ENCODE measurements around the gene CYLC2.

The CYLC2 gene

GRCh38 chr9:102995033-102995432 is at the start of gene CYLC2:
Gene CYLC2 (plus strand): TSS chr9:102995333. CDS start chr9:102995381, 48 bp downstream.
- FAIRE-seq (no peak), DNase-seq (ENCODE audit: low spot score) (no peak)

GRCh38 chr9:102950346-102950745 is 44.8 kb upstream of the CYLC2 start:
- FAIRE-seq: no peak

GRCh38 chr9:102966999-102967398 is 28.1 kb upstream of the CYLC2 start:
- FAIRE-seq (no peak), DNase-seq (ENCODE audit: low spot score) (no peak)

More at GRCh38 chr9:102950346-102950745, 44.8 kb upstream of the CYLC2 start:
- no peak for DNase-seq (ENCODE audit: low spot score)

DNA sequence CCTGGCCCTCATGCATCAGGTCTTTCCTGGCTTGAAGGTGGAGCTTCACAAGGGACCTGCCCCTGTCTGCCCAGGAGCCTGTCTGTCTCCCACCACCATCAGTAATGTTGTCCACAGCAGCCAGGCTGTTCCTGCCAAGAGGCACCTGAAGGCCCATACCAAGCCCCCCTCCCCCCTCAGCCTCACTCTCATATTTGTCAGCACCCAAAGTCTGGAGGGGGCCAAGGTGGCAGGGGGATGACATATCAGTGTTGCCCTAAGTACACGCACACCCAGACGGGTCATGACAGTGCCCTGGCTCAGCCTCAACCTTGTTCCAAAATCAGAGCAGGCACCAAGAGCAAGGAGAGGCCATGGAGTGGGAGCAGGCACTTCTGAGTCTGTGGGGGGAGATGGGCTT is 27.2 kb upstream of the CYLC2 start:
- DNase-seq (ENCODE audit: low spot score) (no peak), FAIRE-seq (no peak)

- no peak for DNase-seq (ENCODE audit: low spot score)
- no peak for FAIRE-seq
Measured at GRCh38 chr9:102972780-102973179, 22.4 kb upstream of the CYLC2 start.

- DNase-seq (ENCODE audit: low spot score) (no peak), FAIRE-seq (no peak)
Measured at GRCh38 chr9:102974530-102974929, 20.6 kb upstream of the CYLC2 start.

GRCh38 chr9:102975251-102975650 is 19.9 kb upstream of the CYLC2 start:
- FAIRE-seq (no peak), DNase-seq (ENCODE audit: low spot score) (no peak)

DNA sequence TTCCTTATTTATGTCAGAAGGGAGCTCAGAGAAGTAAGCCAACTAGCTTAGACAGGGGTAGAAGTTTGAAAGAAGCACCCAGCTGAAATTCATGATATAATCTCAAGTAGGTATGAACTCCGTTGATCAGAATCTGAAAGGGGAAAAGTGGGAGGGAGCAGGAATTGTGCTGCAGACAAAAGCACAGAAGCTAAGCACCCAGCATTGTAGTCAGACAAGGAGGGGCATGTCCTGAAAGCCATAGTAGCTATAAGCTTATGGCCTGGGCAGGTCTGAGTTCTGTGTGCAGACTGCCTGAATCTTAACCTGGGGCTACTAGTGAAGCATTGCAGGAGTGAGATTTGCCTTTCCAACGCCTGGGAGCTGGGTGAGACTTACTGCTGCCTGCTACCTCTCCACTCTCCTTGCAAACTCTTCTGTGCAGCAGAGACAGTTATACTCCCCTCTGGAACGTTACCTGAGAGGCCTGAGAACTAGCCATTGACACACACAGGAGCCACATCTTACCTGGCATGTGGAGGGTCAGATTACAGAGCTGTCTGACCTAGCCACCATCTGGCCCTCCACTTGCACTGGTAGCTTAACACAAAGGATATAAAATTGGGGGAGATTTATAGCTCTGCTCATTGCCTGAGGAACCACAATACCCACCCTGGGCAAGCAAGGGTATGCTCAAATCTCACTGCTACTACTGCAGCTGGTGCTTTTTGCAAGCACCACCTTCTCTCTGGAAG is 9.8 kb upstream of the CYLC2 start:
- DNase-seq (ENCODE audit: low spot score) (no peak), FAIRE-seq (no peak)

DNA sequence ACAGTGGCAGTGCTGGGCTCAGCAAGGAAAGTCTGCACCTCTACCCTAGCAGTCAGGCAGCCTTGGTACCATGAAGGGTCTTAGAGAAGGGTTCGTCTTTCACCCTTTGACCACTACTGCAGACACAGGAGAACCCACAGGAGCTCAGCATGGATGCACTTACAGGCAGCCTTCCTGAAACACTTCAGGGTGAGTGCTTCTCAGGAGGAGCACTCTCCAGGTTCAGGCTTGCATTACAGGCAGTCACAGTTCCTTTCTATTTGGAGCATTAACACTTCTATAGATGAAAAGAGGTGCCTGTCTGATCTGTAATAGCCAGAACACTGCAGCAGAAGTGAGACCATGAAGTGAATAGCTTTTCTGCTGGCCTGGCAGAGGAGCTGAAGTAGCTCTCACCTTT is 8.7 kb upstream of the CYLC2 start:
- DNase-seq (ENCODE audit: low spot score): no peak
- FAIRE-seq: no peak

DNA sequence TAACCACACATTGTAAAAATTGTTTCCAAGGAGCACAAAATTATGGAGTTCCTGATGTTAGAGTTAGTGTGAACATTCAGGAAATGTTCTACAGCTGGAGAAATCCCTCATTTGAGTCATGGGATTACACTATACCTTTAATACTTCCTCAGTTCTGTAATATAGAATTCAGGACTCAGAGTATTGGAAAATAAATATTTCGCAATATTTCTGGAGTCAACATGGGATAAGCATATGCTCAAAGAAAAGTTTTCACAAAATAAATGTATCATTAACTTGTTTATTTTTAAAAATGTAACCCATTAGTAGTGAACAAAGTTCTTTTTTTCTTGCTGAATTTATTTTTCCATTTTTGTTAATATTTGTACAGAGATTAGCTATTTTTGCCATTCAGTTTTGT is 8.6 kb downstream of the CYLC2 start:
- FAIRE-seq: no peak
- no peak for DNase-seq (ENCODE audit: low spot score)

GRCh38 chr9:103014242-103014641 is 19.1 kb downstream of the CYLC2 start:
- DNase-seq (ENCODE audit: low spot score): no peak
- FAIRE-seq: no peak

GRCh38 chr9:103025796-103026195 is 30.7 kb downstream of the CYLC2 start:
- DNase-seq (ENCODE audit: low spot score) (no peak), FAIRE-seq (no peak)

GRCh38 chr9:103037508-103038477 is 42.7 kb downstream of the CYLC2 start:
- FAIRE-seq (no peak), DNase-seq (ENCODE audit: low spot score) (peak; percentile 20)

- DNase-seq (ENCODE audit: low spot score) (no peak), FAIRE-seq (no peak)
Measured at GRCh38 chr9:103041961-103042360, 46.8 kb downstream of the CYLC2 start.
